Neural cell (in vitro differentiated cells): ENCODE results near the gene GALNT10. TPM values are rescaled to one million over a fixed set of nuclear protein-coding genes. Genes with fewer than 3 reads are reported as not detected.

Source experiments
- H2AFZ ChIP-seq: fragments of 200-600, 300-800 bp; sonication (generic), shearing (Covaris generic); 2 replicates; pipeline ENCODE4 v1.6.0; 2014; ENCODE audit warnings: low read depth, mild to moderate bottlenecking, antibody characterized with exemption, low read length, moderate library complexity
- H3F3A ChIP-seq: fragments of 200-600 bp; shearing (Covaris generic); 2 replicates; pipeline ENCODE4 v1.6.1; 2016; ENCODE audit warnings: mild to moderate bottlenecking, moderate library complexity, mixed read lengths, antibody characterized with exemption, low read length; ENCODE audit not compliant: insufficient read depth, poor library complexity, severe bottlenecking
- H3K27ac ChIP-seq: fragments of 200-600, 300-800 bp; sonication (generic), shearing (Covaris generic); 2 replicates; pipeline ENCODE4 v1.5.1; 2014; ENCODE audit warnings: mild to moderate bottlenecking, low read length, moderate library complexity
- H3K27me3 ChIP-seq: fragments of 300-800, 200-600 bp; sonication (generic), shearing (Covaris generic); 2 replicates; pipeline ENCODE4 v1.6.0; 2014; ENCODE audit warnings: mild to moderate bottlenecking, low read depth, low read length, moderate library complexity; ENCODE audit not compliant: insufficient read depth
- H3K36me3 ChIP-seq: fragments of 300-800, 200-600 bp; sonication (generic), shearing (Covaris generic); 2 replicates; pipeline ENCODE4 v1.5.1; 2014; ENCODE audit warnings: mild to moderate bottlenecking, antibody characterized with exemption, low read length, moderate library complexity; ENCODE audit not compliant: insufficient read depth
- H3K4me2 ChIP-seq: fragments of 300-800, 200-600 bp; sonication (generic), shearing (Covaris generic); 2 replicates; pipeline ENCODE4 v1.6.0; 2014; ENCODE audit warnings: mild to moderate bottlenecking, low read length
- H3K4me3 ChIP-seq: fragments of 300-800, 200-600 bp; sonication (generic), shearing (Covaris generic); 2 replicates; pipeline ENCODE4 v1.5.1; 2014; ENCODE audit warnings: mild to moderate bottlenecking, low read length, moderate library complexity
- H3K79me2 ChIP-seq: fragments of 200-600 bp; shearing (Covaris generic); replicated peaks from 2 replicates; pipeline ENCODE4 v1.6.0; 2014; ENCODE audit warnings: mild to moderate bottlenecking, low read length, moderate library complexity; ENCODE audit not compliant: insufficient read depth
- H3K9ac ChIP-seq: fragments of 300-800, 200-600 bp; sonication (generic), shearing (Covaris generic); 2 replicates; pipeline ENCODE4 v1.6.1; 2016; ENCODE audit warnings: mild to moderate bottlenecking, low read length, mixed read lengths
- H3K9me2 ChIP-seq: fragments of 200-600 bp; shearing (Covaris generic); 2 replicates; pipeline ENCODE4 v1.6.1; 2016; ENCODE audit warnings: mild to moderate bottlenecking, low read length, mixed read lengths; ENCODE audit not compliant: insufficient read depth
- H3K9me3 ChIP-seq: fragments of 200-600, 300-800 bp; sonication (generic), shearing (Covaris generic); 2 replicates; pipeline ENCODE4 v1.6.1; 2016; ENCODE audit warnings: mild to moderate bottlenecking, mixed run types, low read length, moderate library complexity, mixed read lengths
- H4K20me1 ChIP-seq: fragments of 200-600 bp; shearing (Covaris generic); 2 replicates; pipeline ENCODE4 v1.6.1; 2016; ENCODE audit warnings: mild to moderate bottlenecking, mixed run types; ENCODE audit not compliant: insufficient read depth
- CTCF ChIP-seq: fragments of 450-650 bp; IDR thresholded peaks from 2 replicates; pipeline ENCODE4 v1.5.1; 2014; ENCODE audit warnings: antibody characterized with exemption, mild to moderate bottlenecking, moderate library complexity; ENCODE audit not compliant: poor library complexity, severe bottlenecking
- EP300 ChIP-seq: fragments of 450-650 bp; conservative IDR thresholded peaks from 2 replicates; pipeline ENCODE4 v1.6.1; 2014; ENCODE audit warnings: antibody characterized with exemption, mild to moderate bottlenecking, moderate library complexity; ENCODE audit not compliant: poor library complexity, severe bottlenecking
- EZH2 ChIP-seq: fragments of 200-600, 300-800 bp; shearing (Covaris generic), sonication (generic); IDR thresholded peaks from 2 replicates; pipeline ENCODE4 v1.6.1; 2014; ENCODE audit warnings: antibody characterized with exemption, low read length, borderline replicate concordance, mild to moderate bottlenecking; ENCODE audit not compliant: insufficient read depth, poor library complexity, severe bottlenecking
- MXI1 ChIP-seq: fragments of 450-650 bp; conservative IDR thresholded peaks from 2 replicates; pipeline ENCODE4 v1.6.1; 2014; ENCODE audit warnings: antibody characterized with exemption, mild to moderate bottlenecking; ENCODE audit not compliant: poor library complexity, severe bottlenecking
- POLR2AphosphoS5 ChIP-seq: IDR thresholded peaks from 2 replicates; pipeline ENCODE4 v1.6.1; 2012
- RAD21 ChIP-seq: fragments of 450-650 bp; conservative IDR thresholded peaks from 2 replicates; pipeline ENCODE4 v1.6.1; 2014; ENCODE audit warnings: antibody characterized with exemption, mild to moderate bottlenecking, moderate library complexity
- SMC3 ChIP-seq: fragments of 450-650 bp; conservative IDR thresholded peaks from 2 replicates; pipeline ENCODE4 v1.6.1; 2014; ENCODE audit warnings: antibody characterized with exemption, mild to moderate bottlenecking, moderate library complexity; ENCODE audit not compliant: poor library complexity
- TAF1 ChIP-seq: IDR thresholded peaks from 2 replicates; pipeline ENCODE4 v1.6.1; 2012; ENCODE audit warnings: low read depth
- polyA plus RNA-seq: library from polyadenylated mRNA; depleted of rRNA; stranded (reverse); fragments of >200 nt; gene quantifications from 2 replicates; pipeline ENCODE4 v1.2.3, GENCODE V29; 2014
- TF ChIP-seq, protein P1 (sequence below): IDR thresholded peaks from 2 replicates; pipeline ENCODE4 v1.6.1; 2012; ENCODE audit warnings: borderline replicate concordance

GALNT10 gene
- polyA plus RNA-seq, 1 donor from 2014 or later = 3.1 TPM

DNA sequence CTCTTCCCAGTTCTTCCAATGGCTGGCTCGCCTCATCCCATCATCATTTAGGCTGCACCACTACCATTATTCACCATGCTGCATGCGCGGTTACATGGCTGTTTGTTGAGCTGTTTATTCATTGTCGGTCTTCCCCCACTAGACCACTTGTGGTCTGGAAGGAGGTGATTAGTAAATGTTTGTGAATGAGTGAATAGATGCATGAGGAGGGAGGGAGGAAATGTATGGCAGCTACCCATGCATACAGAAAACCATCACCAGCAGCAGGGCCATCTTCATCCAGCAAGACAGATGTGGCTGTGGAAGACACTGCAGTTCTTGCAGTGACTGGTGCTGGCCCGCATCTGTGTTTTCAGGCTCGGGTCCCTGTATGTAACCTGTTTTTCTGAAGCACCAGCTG lies 141.9 kb downstream of the GALNT10 start:
- Histone ChIP-seq H3K79me2 (no peaks in the 10 kb centered on the region), H3K9me3 (no peaks in the 10 kb centered on the region), H3K4me2 (no peak overlapping the region), H3F3A (no peaks in the 10 kb centered on the region), H3K9me2 (no peaks in the 10 kb centered on the region), H3K27me3 (no peaks in the 10 kb centered on the region), H3K9ac (no peak overlapping the region), H4K20me1 (no peaks in the 10 kb centered on the region), H3K36me3 (no peaks in the 10 kb centered on the region), H3K27ac (no peak overlapping the region), H3K4me3 (no peak overlapping the region), H2AFZ (no peak overlapping the region)
- TF ChIP-seq EP300 (no peak), MXI1 (no peak), RAD21 (no peak), EZH2 (no peak), POLR2AphosphoS5 (no peak), CTCF (no peak), SMC3 (no peak), TAF1 (no peak)
- TF ChIP-seq, protein P1, sequence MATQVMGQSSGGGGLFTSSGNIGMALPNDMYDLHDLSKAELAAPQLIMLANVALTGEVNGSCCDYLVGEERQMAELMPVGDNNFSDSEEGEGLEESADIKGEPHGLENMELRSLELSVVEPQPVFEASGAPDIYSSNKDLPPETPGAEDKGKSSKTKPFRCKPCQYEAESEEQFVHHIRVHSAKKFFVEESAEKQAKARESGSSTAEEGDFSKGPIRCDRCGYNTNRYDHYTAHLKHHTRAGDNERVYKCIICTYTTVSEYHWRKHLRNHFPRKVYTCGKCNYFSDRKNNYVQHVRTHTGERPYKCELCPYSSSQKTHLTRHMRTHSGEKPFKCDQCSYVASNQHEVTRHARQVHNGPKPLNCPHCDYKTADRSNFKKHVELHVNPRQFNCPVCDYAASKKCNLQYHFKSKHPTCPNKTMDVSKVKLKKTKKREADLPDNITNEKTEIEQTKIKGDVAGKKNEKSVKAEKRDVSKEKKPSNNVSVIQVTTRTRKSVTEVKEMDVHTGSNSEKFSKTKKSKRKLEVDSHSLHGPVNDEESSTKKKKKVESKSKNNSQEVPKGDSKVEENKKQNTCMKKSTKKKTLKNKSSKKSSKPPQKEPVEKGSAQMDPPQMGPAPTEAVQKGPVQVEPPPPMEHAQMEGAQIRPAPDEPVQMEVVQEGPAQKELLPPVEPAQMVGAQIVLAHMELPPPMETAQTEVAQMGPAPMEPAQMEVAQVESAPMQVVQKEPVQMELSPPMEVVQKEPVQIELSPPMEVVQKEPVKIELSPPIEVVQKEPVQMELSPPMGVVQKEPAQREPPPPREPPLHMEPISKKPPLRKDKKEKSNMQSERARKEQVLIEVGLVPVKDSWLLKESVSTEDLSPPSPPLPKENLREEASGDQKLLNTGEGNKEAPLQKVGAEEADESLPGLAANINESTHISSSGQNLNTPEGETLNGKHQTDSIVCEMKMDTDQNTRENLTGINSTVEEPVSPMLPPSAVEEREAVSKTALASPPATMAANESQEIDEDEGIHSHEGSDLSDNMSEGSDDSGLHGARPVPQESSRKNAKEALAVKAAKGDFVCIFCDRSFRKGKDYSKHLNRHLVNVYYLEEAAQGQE = no peak

- no peaks in the 10 kb centered on the region for H3F3A ChIP-seq
- no peak overlapping the region for H3K4me2 ChIP-seq
- H3K27me3 ChIP-seq = no peaks in the 10 kb centered on the region
- no peak overlapping the region for H3K27ac ChIP-seq
- no peaks in the 10 kb centered on the region for H3K79me2 ChIP-seq
- H3K9me2 ChIP-seq = no peaks in the 10 kb centered on the region
- no peaks in the 10 kb centered on the region for H4K20me1 ChIP-seq
- no peak overlapping the region for H2AFZ ChIP-seq
- TF ChIP-seq POLR2AphosphoS5 = no peak
- no peak for TF ChIP-seq RAD21
- TF ChIP-seq EZH2 = no peak
- no peak for TF ChIP-seq MXI1
- TF ChIP-seq CTCF = no peak
- TF ChIP-seq EP300 = no peak
- no peak for TF ChIP-seq SMC3
- no peak for TF ChIP-seq TAF1
- H3K4me3 ChIP-seq = no peak overlapping the region
- H3K9me3 ChIP-seq = no peaks in the 10 kb centered on the region
- H3K9ac ChIP-seq = no peak overlapping the region
- no peaks in the 10 kb centered on the region for H3K36me3 ChIP-seq
These were observed 142.5 kb downstream of the GALNT10 start for GRCh38 chr5:154333016-154333415.
